Stimulated activated CD8-positive, alpha-beta memory T cell treated with anti-CD3 and anti-CD28 coated beads, Interleukin-2, amount 100 ng/mL, for 48 hours (primary cell): ENCODE results near the gene SPTLC3.

Source experiments
- DNase-seq, 2 donors: peaks; one replicate each; pipeline ENCODE4 v3.0.0-alpha.2; 2020; ENCODE audit warnings: low read depth in 2 of 2

Gene SPTLC3

DNA sequence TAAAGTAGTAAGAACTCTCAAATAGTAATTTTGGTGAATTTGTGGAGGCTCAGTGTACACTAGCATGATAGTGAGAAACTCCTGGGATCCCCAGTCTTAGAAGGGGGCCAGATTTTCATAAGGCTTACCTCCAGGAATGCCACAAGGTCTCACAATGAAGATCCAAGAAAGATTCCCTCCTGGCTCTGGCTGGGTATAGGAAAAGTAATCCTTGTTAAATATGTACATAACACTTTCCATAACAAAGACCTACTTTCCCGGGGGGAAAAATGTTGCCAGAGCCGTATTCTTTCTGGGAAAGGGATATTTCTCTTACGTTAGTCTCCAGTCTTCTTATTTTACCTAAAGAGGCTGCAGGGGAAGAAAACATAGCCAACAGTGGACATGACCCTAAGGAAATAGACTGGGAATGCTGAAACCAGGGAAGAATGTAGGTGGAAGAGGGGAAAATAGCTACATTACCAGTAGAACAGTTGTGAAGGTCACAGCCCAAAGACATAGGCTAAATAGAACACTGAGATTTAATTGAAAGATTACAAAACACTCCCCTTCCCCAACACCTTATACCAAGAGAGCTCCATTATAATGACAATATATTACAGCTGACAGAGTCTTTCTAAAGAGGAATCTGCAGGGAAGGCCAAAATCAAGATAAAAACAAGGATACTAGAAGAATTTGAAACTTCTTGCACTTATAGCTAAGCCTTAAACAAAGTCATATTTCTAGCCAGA lies 177.4 kb downstream of the SPTLC3 start:
- DNase-seq, result no peak

DNA sequence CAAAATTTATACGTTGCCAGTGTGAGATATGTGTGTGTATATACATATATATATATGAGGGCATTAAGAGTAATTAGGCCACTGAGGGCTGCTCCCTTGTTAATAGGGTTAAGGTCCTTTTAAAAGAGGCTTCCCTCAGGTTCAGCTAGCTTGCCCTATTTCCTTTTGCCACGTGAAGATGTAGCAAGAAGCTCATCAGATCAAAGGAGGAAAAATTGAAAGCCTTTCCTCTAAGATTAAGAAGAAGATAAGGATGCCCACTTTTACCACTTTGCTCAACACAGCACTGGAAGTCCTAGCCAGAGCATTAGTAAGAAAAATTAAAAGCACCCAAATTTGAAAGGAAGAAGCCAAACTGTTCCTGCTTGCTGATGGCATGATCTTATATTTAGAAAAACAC lies 179.1 kb downstream of the SPTLC3 start:
- DNase-seq, result no peak

DNA sequence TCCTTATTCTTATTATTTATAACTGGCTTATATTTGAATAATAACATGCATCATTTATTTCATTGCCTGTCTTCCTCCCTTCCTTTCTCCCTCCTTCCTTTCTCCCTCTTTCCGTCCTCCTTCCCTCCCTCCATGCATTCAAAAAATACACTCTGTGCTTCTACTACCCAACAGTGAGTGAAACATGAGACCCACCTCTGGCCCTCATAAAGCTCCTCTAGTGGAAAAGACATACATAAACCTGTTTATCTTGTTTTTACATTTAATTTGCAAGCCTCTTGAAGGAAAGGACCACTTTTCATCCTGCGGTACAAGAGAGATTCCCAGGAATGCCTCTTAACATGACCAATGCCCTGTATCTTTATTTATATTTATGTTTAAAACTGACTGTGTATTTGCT lies 190.5 kb downstream of the SPTLC3 start:
- no peak for DNase-seq

- DNase-seq, result no peak
Measured at GRCh38 chr20:13200767-13201500, 192.2 kb downstream of the SPTLC3 start.

- DNase-seq, result no peak
Measured at GRCh38 chr20:13202565-13202964, 193.8 kb downstream of the SPTLC3 start.

GRCh38 chr20:13205425-13205824 lies 196.7 kb downstream of the SPTLC3 start:
- DNase-seq, result no peak

DNA sequence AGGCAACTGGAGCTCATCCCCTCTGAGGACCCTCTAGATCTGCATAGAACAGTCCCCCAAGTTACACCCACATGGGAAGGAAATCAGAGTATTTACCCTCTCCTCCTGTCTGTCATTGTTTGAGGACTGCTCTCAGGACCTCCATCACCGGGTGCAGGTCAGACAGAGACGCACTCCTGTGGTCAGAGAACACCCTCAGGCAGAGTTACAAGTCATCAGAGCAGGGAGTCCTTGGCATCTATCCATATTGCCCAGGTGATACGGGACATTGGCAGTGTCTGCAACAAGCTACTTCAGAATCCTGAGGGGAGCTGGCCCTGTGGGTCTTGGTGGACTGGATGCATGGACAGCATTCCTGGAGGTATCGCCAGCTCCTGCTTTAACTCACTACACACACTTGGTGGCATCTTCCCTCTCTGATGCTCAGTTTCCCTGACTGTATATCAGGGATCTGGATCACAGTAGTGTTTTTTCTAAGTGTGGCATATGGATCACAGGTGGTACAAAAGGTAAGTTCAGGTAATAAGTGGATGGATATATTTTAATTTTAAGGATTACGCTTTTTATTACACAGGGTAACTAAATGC lies 197.2 kb downstream of the SPTLC3 start:
- DNase-seq, result no peak

GRCh38 chr20:13207016-13207415 lies 198.2 kb downstream of the SPTLC3 start:
- no peak for DNase-seq

DNA sequence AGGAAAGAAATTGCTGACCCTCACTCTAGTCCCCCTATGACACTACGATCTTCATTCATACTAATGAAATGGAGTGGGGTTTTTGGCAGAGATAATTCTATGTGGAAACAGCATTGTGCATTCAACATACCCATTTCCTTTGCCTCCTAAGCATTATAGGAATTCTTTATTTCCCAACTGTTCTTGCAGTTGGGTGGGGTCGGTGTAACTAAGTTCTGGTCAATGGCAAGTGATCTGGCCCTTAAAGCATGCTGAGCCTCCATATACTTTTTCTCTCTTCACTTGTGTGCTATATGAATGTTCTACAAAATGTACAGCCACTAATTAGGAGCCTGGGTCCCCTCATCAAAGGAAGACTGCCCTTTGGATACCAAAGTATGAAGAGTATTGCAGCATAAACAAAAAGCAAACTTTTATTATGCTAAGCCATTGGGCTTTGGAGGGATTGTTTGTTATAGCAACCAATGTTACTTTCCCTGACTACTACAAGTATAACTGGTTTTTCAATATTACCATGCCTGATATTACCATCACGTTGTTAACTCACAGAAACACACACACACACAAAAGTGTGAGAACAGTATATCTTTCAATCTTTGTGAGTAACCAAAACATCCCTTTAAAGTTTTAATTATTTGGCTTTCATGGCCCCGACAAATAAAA lies 203.3 kb downstream of the SPTLC3 start:
- no peak for DNase-seq

- DNase-seq, result no peak
Measured at GRCh38 chr20:13212750-13213149, 204.0 kb downstream of the SPTLC3 start.

DNA sequence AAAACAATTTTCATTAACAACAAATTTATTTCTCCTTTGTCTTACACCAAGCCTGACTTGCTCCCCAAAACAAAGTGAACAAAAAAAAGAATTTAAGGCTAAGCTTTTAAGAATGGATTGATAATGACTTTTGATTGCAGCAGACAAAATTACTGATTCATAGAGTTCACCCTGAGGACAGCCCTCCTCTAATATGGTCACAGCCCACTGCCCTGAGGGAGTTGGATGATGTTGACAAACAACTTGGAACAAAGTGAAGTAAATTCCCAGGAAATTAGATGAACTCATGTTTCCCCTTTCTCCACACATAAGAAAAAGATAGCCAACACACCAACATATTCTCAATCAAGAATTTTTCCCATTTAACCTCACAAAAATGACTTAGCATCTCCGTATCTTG lies 204.6 kb downstream of the SPTLC3 start:
- no peak for DNase-seq

- DNase-seq, result no peak
Measured at GRCh38 chr20:13216533-13216932, 207.8 kb downstream of the SPTLC3 start.
